Mucosa of stomach (tissue), 1 donor: ENCODE results near the gene PMM1.

ENCODE experiments used
- H3K27me3 ChIP-seq: one replicate; pipeline ENCODE4 v1.7.0; 2013; ENCODE audit warnings: mild to moderate bottlenecking, low read length; ENCODE audit not compliant: control insufficient read depth, insufficient read depth
- H3K36me3 ChIP-seq: one replicate; pipeline ENCODE4 v1.7.0; 2013; ENCODE audit warnings: low read length; ENCODE audit not compliant: control insufficient read depth, insufficient read depth
- H3K4me1 ChIP-seq: one replicate; pipeline ENCODE4 v1.7.0; 2013; ENCODE audit warnings: mild to moderate bottlenecking, low read length; ENCODE audit not compliant: control insufficient read depth, insufficient read depth
- H3K4me3 ChIP-seq: one replicate; pipeline ENCODE4 v1.7.0; 2013; ENCODE audit warnings: low read length
- H3K9ac ChIP-seq: one replicate; pipeline ENCODE4 v1.7.0; 2013; ENCODE audit warnings: mild to moderate bottlenecking, low read length, moderate library complexity
- H3K9me3 ChIP-seq: one replicate; pipeline ENCODE4 v1.7.0; 2013; ENCODE audit warnings: mild to moderate bottlenecking, low read length, moderate library complexity; ENCODE audit not compliant: control insufficient read depth
- donor health status: Pancreatic carcinoma.

The PMM1 gene

GRCh38 chr22:41528132-41528766, 61.4 kb downstream of the PMM1 start:
- Histone ChIP-seq H3K4me1 (peaks cover 25% of the 10 kb centered on the region), H3K36me3 (peaks cover 47% of the 10 kb centered on the region), H3K4me3 (no peak overlapping the region), H3K9ac (no peak overlapping the region), H3K27me3 (no peaks in the 10 kb centered on the region), H3K9me3 (no peaks in the 10 kb centered on the region)
